CD1c-positive myeloid dendritic cell (primary cell): ENCODE data around the gene PGGT1B.
"Not testable (repeated sequence)": the region's sequence is repeated elsewhere in the genome, so short reads cannot be mapped to it uniquely, and the experiment has no call there.

Experiments used
- DNase-seq: peaks from one replicate; pipeline ENCODE4 v3.0.0-alpha.2; 2016; ENCODE audit errors: extremely low spot score

The PGGT1B gene

GRCh38 chr5:115260248-115260647 lies 2.4 kb downstream of the PGGT1B start:
- DNase-seq = no peak

GRCh38 chr5:115257981-115258380 lies 4.7 kb downstream of the PGGT1B start:
- DNase-seq = no peak

GRCh38 chr5:115249379-115249778 lies 13.3 kb downstream of the PGGT1B start:
- DNase-seq = not testable (repeated sequence)

GRCh38 chr5:115246361-115246991 lies 16.2 kb downstream of the PGGT1B start:
- DNase-seq = peak; percentile 68

GRCh38 chr5:115243412-115243811 lies 19.3 kb downstream of the PGGT1B start:
- no peak for DNase-seq

GRCh38 chr5:115241881-115242642 lies 20.6 kb downstream of the PGGT1B start:
- no peak for DNase-seq

GRCh38 chr5:115237066-115237465 lies 25.6 kb downstream of the PGGT1B start:
- DNase-seq = no peak

- no peak for DNase-seq
Observed at GRCh38 chr5:115236599-115236998, 26.1 kb downstream of the PGGT1B start.

- DNase-seq = no peak
Observed at GRCh38 chr5:115231598-115231997, 31.1 kb downstream of the PGGT1B start.

GRCh38 chr5:115229606-115230005 lies 33.1 kb downstream of the PGGT1B start:
- DNase-seq = no peak

- DNase-seq = no peak
Observed at GRCh38 chr5:115227281-115227680, 35.4 kb downstream of the PGGT1B start.

- no peak for DNase-seq
Observed at GRCh38 chr5:115214541-115214940, 48.1 kb downstream of the PGGT1B start.

- peak; percentile 94 for DNase-seq
Observed at GRCh38 chr5:115209279-115209678, 53.4 kb downstream of the PGGT1B start.

GRCh38 chr5:115202952-115203351 lies 59.7 kb downstream of the PGGT1B start:
- no peak for DNase-seq

GRCh38 chr5:115196161-115196560 lies 66.5 kb downstream of the PGGT1B start:
- DNase-seq = no peak

- DNase-seq = no peak
Observed at GRCh38 chr5:115194676-115195075, 68.0 kb downstream of the PGGT1B start.

- no peak for DNase-seq
Observed at GRCh38 chr5:115193295-115193694, 69.4 kb downstream of the PGGT1B start.

GRCh38 chr5:115192098-115192497 lies 70.6 kb downstream of the PGGT1B start:
- no peak for DNase-seq

- DNase-seq = no peak
Observed at GRCh38 chr5:115191474-115192031, 71.1 kb downstream of the PGGT1B start.

GRCh38 chr5:115190388-115190787 lies 72.3 kb downstream of the PGGT1B start:
- no peak for DNase-seq

GRCh38 chr5:115189866-115190265 lies 72.8 kb downstream of the PGGT1B start:
- DNase-seq = no peak

- DNase-seq = no peak
Observed at GRCh38 chr5:115186794-115187193, 75.9 kb downstream of the PGGT1B start.

GRCh38 chr5:115184770-115185169 lies 77.9 kb downstream of the PGGT1B start:
- DNase-seq = no peak
